Heart right ventricle (tissue), 16 donors: Measurements from ENCODE around the gene CROCC2. TPM values are rescaled to one million over a fixed set of nuclear protein-coding genes. Genes with fewer than 3 reads are reported as not detected.

Experiments
- ATAC-seq, 8 donors: fragments of 200-7000 bp; cut with Tn5 transposase; one replicate each; pipeline ENCODE4 v1.9.1; 2020; ENCODE audit warnings: mild to moderate bottlenecking in 8 of 8, moderate library complexity in 8 of 8, moderate number of reproducible peaks in 1 of 8
- DNase-seq, 2 donors: peaks; one replicate each; pipeline ENCODE4 v3.0.0-alpha.2; 2020
- H3K27ac ChIP-seq, 10 donors: fragments of 200-600 bp; sonication (generic) in 2 of 10; one replicate each; pipeline versions ENCODE4 v1.5.0 to v1.8.0; 2020 to 2022; ENCODE audit warnings: mild to moderate bottlenecking in 3 of 10
- H3K27me3 ChIP-seq, 7 donors: fragments of 200-600 bp; one replicate each; pipeline ENCODE4 v1.8.0; 2021 to 2022; ENCODE audit warnings: mild to moderate bottlenecking in 2 of 7
- H3K36me3 ChIP-seq, 9 donors: fragments of 200-600 bp; sonication (generic) in 1 of 9; one replicate each; pipeline versions ENCODE4 v1.5.0 to v1.8.0; 2020 to 2022; ENCODE audit warnings: mild to moderate bottlenecking in 2 of 9
- H3K4me1 ChIP-seq, 9 donors: fragments of 200-600 bp; sonication (generic) in 1 of 9; one replicate each; pipeline versions ENCODE4 v1.5.0 to v1.8.0; 2020 to 2022; ENCODE audit warnings: mild to moderate bottlenecking in 4 of 9
- H3K4me3 ChIP-seq, 10 donors: fragments of 200-600 bp; sonication (generic) in 2 of 10; one replicate each; pipeline versions ENCODE4 v1.5.0 to v1.8.0; 2020 to 2022; ENCODE audit warnings: mild to moderate bottlenecking in 7 of 10, moderate library complexity in 2 of 10
- H3K9me3 ChIP-seq, 11 donors: fragments of 200-600 bp in 10 of 11; sonication (generic) in 2 of 11; one replicate each; pipeline versions ENCODE4 v1.5.0 to v1.8.0; 2013 to 2022; ENCODE audit warnings: mild to moderate bottlenecking in 2 of 11, control low read depth in 1 of 11, moderate library complexity in 1 of 11
- WGBS, 2 donors: extraction: QIAGEN DNeasy Blood & Tissue Kit; methylation state at CpG; one replicate each; pipeline ENCODE4 v1.1.7; 2013; ENCODE audit warnings: inconsistent platforms in 1 of 2; 5-methylcytosine and 5-hydroxymethylcytosine counted together
- intact Hi-C, 10 donors: fragments of 100-400 bp; cut with DNase I; formaldehyde crosslinking; loops; one replicate each; pipeline versions ENCODE4 v1.11.1 to v1.14.2; 2022
- polyA plus RNA-seq, 2 donors: library from polyadenylated mRNA; stranded (reverse); fragments of 200-250 nt; gene quantifications; one replicate each; pipeline ENCODE4 v1.2.3, GENCODE V29; 2013
- total RNA-seq, 10 donors: library from RNA; stranded (reverse); fragmentation: NEBNext Ultra II Directional in 3 of 10; extraction: Animal tissue kit (Norgen Biotek cat#: 25700) in 3 of 10; gene quantifications; one replicate each; pipeline versions ENCODE4 v1.2.1 to v1.2.4, GENCODE V29; 2021 to 2023
- TF ChIP-seq, protein P1 (sequence below), 9 donors: fragments of 200-600 bp; sonication (generic) in 2 of 9; IDR thresholded peaks; one replicate each; pipeline versions ENCODE4 v1.5.0 to v1.8.0; 2021 to 2022; ENCODE audit warnings: antibody characterized with exemption in 9 of 9, mild to moderate bottlenecking in 5 of 9, moderate library complexity in 1 of 9
- donor health status: Arrhythmogenic right ventricular cardiomyopathy.
- donor health status: ischemic (EF 13 %, LVEDD 7.1; RV severe dilation, severe dysfunction).
- donor health status: healthy with polysubstance abuse.
- donor health status: DM: no; HTN: yes; CAD: no.
- donor health status: DM: no; HTN: no; CAD: no.
- donor health status: ischemic (EF 25% LVEDD 6.9; RV normal size, moderate dysfunction).
- donor health status: ischemic (EF 25% LVEDD 5.7; RV mildly dilated, moderate dysfunction).
- donor health status: healthy.
- donor health status: DM: yes; HTN: yes; CAD: no.
- donor health status: Ischemic cardiomyopathy.
- donor health status: ischemic (EF 35%, LVEDD 5.7; RV mildly dilated, moderate dysfunction).
- donor health status: nonischemic (EF 11% LVEDD 7.7; RV severe dilation, severe dysfunction).
- donor health status: DM: yes; HTN: yes; CAD: no.
- donor health status: PGD.
- donor health status: ischemic (EF 29% LVEDD 5.4; RV normal size, mild dysfunction).
- donor health status: nonischemic (EF 23%, LVEDD 6.1; RV moderate dilation, normal function).

Gene CROCC2
- total and polyA plus RNA-seq, 12 donors = 0.06 TPM; not detected in 11

DNA sequence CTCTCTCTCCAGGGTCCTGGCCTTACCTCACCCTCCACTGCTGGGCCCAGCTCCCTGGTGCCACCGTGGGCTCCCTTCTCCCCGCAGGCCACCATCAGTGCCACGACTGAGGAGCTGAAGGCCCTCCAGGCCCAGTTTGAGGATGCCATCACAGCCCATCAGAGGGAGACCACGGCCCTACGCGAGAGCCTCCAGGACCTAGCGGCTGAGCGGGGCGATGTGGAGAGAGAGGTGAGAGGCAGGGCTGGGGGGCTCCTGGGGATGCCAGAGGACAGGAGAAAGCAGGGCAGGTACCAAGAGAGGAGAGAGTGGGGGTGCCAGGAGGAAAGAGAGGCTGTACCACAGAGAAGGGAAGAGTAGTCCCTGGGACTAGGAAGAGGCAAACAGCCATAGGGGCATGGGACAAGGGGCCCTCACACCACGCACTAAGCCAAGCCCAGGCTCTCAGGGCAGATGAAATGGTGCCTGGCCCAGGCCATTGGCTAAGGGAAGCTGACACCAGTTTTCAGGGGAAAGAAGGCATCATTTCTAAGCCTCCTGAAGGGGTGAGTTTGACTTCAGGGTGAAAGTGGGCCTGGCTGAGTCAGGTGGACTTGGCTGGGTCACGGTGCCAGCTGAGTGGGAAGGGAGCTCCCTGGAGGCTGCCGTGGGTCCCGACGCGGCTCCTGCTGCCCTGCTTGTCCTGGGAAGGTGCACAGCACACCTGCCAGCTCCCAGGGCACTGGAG is 53.2 kb downstream of the CROCC2 start:
- Histone ChIP-seq H3K27ac (no peak overlapping the region), H3K9me3 (no peaks in the 10 kb centered on the region), H3K36me3 (no peaks in the 10 kb centered on the region), H3K27me3 (peaks cover 0 to 11% (median 0%) of the 10 kb centered on the region in 7 donors), H3K4me1 (peaks cover 5 to 40% (median 29%) of the 10 kb centered on the region in 9 donors), H3K4me3 (no peak overlapping the region)
- DNase-seq = no peak
- WGBS, 2 donors = 87 to 92% methylated on average over 15 of the region's 15 CpGs
- ATAC-seq = no peak
- TF ChIP-seq, protein P1, sequence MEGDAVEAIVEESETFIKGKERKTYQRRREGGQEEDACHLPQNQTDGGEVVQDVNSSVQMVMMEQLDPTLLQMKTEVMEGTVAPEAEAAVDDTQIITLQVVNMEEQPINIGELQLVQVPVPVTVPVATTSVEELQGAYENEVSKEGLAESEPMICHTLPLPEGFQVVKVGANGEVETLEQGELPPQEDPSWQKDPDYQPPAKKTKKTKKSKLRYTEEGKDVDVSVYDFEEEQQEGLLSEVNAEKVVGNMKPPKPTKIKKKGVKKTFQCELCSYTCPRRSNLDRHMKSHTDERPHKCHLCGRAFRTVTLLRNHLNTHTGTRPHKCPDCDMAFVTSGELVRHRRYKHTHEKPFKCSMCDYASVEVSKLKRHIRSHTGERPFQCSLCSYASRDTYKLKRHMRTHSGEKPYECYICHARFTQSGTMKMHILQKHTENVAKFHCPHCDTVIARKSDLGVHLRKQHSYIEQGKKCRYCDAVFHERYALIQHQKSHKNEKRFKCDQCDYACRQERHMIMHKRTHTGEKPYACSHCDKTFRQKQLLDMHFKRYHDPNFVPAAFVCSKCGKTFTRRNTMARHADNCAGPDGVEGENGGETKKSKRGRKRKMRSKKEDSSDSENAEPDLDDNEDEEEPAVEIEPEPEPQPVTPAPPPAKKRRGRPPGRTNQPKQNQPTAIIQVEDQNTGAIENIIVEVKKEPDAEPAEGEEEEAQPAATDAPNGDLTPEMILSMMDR (IDR thresholded peaks at IDR 0.05) = no peak
- intact Hi-C loops = no loop called here

DNA sequence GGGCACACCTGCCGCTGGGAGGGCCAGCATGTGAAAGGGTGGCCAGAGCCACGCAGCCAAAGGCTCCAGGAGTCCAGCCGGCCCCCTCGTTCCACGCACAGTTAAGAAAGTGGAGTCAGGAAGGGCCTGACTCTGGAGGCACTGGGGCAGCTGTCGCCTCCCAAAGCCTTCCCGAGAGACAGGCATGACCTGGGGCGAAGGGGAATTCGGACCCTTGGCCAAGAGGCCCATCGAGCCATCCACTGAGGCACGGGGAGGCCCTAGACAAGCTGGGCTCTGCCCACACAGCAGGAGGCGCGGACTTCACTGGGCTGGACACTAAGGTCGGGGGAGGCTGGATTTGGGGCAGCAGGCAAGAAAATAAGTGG is 53.8 kb downstream of the CROCC2 start:
- WGBS, 2 donors = 82 to 91% methylated on average over 14 of the region's 14 CpGs
- intact Hi-C loops = no loop called here
- Histone ChIP-seq H3K27ac (peak overlapping the region in 1 of 10 donors; percentile 20), H3K9me3 (no peaks in the 10 kb centered on the region), H3K36me3 (no peaks in the 10 kb centered on the region), H3K4me3 (no peak overlapping the region), H3K4me1 (peaks cover 5 to 44% (median 32%) of the 10 kb centered on the region in 9 donors), H3K27me3 (peaks cover 0 to 11% (median 0%) of the 10 kb centered on the region in 7 donors)
- peak in 1 of 8 donors; percentile 2 for ATAC-seq
- TF ChIP-seq, protein P1 (IDR thresholded peaks at IDR 0.05) = no peak
- DNase-seq = no peak

DNA sequence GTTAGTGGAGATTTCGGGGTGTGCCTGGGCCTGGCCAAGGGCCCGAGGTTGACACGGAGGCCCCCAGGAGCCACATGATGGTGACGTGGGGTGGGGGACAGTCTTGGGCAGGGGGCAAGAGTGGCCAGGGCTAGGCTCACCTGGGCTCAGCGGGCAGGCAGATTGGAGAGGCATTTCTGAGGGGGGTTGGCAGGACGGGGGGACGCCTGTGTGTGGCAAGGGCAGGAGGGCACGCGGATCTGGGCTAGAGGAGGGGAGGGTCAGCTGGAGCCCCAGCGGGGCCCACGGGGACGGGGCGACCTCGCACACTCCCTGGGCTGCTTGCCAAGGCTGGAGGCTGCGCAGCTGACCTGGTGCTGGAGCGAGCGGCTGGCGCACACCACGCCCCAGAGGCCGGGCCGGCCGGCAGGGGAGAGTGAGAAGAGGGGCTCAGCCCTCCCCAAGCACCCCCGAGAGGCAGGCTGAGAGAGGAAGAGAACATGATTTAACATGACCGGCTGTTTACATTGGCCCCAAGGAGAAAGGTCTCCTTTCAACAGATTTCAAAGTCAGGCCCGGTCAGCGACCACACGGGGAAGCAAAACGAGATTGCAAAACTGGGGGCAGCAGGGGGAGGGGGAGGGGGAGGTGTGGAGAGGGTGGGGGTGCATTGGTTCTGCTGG is 54.3 kb downstream of the CROCC2 start:
- peaks cover 0 to 10% (median 0%) of the 10 kb centered on the region in 7 donors for H3K27me3 ChIP-seq
- ATAC-seq = peak; percentile 43 to 78 (median 62)
- WGBS, 2 donors = 17 to 23% methylated on average over 28 of the region's 28 CpGs
- no peaks in the 10 kb centered on the region for H3K9me3 ChIP-seq
- no peak overlapping the region for H3K4me3 ChIP-seq
- peak; percentile 57 to 71 for DNase-seq
- TF ChIP-seq, protein P1 (IDR thresholded peaks at IDR 0.05) = no peak
- H3K36me3 ChIP-seq = no peaks in the 10 kb centered on the region
- intact Hi-C loops = no loop called here
- H3K4me1 ChIP-seq = peaks cover 5 to 47% (median 37%) of the 10 kb centered on the region in 9 donors
- H3K27ac ChIP-seq = peak overlapping the region in 1 of 10 donors; percentile 20

DNA sequence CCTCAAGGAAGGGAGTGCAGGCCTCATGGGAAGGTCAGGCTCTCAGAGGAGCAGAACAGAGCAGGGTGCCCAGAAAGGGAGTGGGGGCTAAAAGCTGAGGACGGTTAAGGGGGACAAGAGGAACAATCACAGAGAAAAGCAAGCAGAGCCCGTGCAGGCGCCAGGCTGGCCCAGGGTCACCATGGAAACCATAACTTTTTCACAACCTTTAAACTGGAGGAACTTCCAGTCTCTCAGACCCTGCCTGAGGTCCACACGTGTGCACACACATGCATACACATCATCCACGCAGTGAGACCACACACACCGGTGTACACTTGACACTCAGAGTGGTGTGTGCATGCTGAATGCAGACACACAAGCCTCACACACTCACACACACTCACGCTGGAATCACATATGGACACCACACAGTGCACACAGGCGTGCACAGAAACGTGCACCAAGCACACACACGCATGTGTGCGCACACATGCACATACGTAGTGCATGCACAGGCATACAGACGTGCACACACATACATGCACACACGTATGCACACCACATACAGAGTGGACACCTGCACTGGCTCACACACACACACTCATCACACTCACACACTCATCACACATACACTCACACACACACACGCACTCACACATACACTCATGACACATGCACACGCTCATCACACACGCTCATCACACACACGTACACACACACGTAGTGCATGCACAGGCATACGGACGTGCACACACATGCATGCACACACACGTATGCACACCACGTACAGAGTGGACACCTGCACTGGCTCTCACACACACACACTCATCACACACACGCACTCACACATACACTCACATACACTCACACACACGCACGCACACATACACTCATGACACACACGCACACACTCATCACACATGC is 55.1 kb downstream of the CROCC2 start:
- no peak overlapping the region for H3K27ac ChIP-seq
- H3K4me3 ChIP-seq = no peak overlapping the region
- H3K9me3 ChIP-seq = no peaks in the 10 kb centered on the region
- H3K4me1 ChIP-seq = peaks cover 5 to 55% (median 44%) of the 10 kb centered on the region in 9 donors
- DNase-seq (no peak), ATAC-seq (no peak)
- WGBS, 2 donors = 79 to 85% methylated on average over 27 of the region's 27 CpGs
- intact Hi-C loops = no loop called here
- H3K36me3 ChIP-seq = no peaks in the 10 kb centered on the region
- peaks cover 0 to 5% (median 0%) of the 10 kb centered on the region in 7 donors for H3K27me3 ChIP-seq
- TF ChIP-seq, protein P1 (IDR thresholded peaks at IDR 0.05) = no peak
